NCI-H2081 treated with DMSO at 0.1 percent for 48 hours (cell line): ENCODE data around the gene UBTF.

Experiments
- DNase-seq: peaks from one replicate; lab custom pipeline; 2025; lab: John Stamatoyannopoulos, UW

Gene UBTF

DNA sequence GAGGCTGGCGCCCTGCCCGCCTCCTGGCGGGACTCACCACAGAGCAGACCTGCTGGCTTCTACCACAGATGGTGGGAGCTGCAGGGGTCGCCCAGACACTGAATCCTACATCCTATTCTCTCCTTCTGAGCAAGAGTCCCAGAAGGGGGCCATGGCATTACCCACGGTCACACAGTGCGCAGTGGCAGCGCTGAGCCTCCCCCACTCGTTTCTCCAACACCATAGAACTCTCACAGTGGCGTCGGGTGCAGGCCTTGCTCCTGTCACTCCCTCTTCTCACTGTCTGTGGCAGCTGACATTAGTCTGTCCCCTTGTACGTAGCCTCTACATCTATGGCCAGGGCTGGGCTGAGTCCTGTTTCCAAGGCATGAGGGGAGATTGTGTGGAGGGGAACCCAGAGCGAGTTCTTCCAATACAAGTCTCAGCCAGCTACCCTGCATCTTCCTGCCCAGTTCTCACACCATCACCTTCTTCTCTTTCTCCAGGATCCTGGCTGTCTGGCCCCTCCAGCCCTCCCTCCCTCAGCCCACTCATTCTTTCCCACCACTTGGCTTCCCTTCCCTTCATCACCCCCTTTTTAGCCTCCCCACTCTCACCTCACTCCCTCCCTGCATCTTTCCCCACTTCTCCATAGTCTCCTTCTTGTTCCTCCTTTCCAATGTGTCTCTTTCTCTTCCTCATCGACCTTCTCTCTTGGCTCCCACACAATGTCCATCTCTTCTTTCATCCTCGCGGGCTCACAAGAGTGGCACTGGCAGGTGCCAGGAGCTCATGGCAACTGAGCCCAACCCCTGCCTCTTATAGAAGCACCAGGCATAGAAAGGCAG lies 5.9 kb downstream of the UBTF start:
- no peak for DNase-seq

DNA sequence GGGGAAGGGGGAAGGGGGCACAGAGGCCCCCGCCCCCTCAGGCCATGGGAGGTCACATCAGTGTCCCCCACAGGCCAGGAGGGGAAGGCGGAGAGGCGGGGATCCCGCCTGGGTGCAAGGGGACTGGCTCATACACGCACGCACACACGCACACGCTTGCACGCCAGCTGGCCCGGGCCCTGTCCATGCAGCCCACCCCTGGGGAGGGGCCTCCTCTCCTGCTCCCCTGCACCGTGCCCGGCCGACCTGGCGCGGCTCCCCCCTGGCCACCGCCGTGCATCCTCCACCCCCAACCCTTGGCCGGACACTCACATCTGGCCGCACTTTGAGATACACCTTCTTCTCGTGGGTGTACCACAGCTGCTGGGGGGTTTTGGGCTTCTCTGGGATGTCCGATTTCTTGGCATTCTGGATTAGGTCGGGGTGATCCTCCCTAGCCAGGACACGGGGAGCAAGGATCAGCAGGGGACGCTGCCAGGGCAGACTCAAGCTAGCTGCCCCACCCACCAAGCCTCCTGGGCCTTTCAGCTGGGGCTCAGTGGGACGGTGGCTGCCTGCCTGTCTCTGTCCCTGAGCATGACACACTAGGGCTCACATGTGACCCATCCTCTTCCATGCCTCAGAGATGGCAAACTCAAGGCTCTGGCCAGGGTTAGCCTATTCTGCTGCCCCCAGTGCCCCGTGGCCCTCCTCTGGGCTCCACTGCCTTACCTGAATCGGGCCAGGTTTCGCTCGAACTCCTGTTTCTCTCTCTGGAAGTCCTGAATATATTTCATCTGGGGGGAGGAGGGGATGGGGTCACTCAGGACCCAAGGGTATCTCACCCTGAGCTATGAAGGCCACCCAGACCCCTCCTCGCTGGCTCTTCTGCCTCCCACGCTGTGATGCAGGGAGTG lies 6.7 kb downstream of the UBTF start:
- no peak for DNase-seq

DNA sequence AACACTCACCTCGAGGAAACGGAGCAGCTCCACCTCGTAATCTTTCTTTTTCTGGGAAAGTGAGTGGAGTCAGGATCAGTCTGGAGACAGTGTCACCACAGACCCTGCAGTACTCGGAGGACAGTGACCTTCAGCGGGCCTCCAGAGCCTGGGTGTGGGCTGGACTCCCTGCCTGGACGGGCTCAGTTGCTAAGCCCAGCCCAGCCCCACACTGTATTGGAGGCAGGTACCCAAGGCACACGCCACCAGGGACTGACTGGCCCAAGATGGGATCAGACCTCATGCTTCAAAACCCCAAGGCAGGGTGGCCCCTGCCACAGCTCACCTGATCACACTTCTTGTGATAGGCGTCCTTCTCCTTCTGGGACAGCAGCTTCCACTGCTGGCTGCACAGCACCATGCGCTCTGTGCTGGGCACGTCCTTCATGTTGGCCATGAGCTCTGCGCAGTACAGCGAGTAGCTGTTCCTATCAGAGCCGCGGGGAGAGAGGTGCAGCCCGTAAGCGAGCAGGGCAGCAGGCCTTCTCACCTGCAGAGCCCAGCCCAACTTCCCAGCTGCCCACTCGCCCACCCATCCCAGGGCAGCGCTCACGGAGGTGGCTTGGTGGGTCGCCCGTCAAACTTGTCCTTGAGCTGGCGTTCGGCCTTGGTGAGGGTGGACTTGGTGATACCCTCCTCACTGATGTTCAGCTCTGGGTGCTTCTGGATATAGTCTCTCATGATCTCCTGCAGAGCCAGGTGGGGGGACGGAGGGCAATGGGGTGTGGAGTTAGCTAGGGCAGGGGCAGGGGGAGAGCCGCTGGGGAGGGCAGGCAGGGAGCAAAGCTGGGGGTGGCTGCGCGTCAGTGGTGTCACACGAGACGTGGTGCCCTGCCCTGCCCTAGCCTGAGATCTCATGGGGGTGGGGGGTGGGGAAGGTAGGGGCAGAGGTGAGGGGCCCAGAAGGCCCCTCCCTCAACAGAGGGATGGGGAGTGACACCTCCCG lies 7.9 kb downstream of the UBTF start:
- DNase-seq, result no peak

DNA sequence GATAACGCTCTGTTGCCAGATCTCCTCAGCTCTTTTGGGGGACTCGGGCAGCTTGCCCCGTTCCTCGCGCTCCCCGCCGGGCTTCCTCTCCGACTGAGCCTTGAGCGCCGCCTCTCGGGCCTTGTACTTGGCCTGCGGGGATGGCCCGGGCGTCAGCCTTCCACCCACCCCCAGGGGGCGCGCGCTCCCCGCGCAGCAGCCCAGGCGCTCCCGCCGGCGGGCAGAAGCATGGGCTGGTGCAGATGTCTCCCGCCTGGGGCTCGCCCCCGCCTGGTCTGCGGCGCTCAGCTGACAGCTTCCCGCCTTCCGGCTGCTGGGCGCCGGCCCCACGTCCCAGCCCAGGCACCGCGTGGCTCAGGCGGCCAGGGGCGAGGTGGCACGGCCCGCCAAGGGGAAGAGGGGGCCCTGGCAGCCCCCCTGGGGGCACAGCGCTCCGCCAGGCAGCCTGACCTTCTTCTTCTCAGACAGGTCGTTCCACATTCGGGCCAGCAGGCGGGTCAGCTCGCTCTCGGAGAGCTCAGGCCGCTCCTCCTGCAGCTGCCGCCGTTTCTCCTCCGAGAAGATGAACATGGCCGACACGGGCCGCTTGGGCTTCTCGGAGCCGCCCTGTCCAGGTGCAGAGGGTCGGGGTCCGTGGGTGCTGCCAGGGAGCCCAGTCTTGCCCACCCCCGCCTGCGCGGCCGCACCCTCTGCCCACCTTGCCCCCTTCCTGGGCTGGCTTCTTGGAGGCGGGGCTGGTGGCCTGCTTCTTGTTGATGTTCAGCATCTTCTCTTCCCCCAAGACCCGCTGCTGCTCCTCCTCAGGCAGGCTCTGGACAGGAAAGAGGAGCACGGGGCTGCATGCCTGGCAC lies 8.9 kb downstream of the UBTF start:
- peak; percentile 27 for DNase-seq

DNA sequence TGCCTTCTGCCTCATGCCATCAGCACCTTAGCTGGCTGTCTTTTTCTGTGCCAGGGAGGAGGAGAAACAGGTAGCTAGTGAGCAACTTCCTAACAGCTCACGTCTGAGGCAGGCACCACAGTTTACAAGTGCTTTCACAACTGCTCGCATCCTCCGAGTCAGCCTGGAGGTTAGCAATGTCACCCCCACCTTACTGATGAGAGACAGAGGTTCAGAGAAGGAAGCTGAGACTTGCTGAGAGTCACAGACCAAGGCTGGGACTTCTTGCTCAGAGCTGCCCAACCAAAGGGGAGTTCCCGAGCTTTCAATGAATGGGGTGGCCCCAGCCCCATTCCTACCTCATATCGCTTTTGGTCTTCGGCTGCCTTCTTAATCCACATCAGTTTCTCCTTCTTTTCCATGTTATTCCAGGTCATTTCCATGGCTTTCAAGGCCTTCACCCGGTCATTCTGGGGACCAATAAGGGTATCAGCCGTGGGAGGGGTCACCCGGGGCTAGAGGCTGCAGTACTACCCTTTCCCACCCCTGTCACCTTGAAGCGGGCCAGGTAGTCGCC lies 9.6 kb downstream of the UBTF start:
- no peak for DNase-seq

DNA sequence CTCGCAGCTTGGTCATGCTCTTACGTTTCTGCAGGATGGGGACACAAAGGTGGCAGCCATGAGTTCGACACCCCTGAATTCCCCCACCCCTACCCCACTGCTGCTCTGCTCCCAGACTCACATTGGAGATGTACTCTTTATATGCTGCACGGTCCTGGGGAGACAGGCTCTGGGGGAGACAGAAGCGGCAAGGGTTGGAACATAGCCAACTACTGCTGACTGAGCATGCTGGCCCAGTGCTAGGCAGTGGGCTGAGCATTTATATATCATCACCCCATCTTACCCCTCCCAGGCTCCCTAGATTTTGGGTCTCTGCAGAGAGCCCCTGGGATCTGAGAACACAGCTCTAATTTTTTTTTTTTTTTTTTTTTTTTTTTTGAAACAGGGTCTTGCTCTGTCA lies 11.7 kb downstream of the UBTF start:
- no peak for DNase-seq

DNA sequence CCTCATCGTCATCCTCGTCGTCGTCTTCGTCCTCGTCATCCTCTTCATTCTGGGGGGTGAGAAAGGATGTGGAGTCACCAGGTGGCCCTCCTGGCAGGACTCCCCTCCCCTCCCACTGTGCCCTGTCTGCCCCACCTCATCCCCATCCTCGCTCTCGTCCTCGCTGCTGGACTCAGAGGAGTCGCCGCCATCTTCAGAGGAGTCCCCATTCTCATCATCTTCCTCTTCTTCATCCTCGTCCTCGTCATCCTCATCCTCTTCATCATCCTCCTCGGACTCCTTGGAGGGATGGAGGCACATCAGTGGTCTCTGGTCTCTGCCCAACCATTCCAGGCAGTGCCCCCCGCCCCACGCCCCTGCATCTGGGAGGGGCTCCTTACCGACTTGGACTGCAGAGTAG lies 12.2 kb downstream of the UBTF start:
- DNase-seq, result no peak

DNA sequence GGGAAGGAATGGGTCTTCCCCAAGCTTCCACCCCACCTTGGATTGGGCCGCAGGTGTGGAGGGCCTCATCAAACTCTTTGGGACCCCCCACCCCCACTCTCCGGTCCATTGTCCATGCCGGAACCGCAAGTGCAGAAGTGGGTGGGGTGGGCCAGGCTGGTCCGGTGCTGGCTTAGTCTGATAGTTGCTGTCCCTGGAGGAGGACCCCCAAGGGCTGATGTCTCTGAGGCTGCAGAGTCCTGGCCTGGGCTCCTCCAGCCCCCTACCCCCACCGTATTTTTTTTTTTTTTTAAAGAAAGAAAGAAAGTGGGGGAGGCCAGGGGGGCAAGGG lies 12.7 kb downstream of the UBTF start:
- DNase-seq, result no peak

DNA sequence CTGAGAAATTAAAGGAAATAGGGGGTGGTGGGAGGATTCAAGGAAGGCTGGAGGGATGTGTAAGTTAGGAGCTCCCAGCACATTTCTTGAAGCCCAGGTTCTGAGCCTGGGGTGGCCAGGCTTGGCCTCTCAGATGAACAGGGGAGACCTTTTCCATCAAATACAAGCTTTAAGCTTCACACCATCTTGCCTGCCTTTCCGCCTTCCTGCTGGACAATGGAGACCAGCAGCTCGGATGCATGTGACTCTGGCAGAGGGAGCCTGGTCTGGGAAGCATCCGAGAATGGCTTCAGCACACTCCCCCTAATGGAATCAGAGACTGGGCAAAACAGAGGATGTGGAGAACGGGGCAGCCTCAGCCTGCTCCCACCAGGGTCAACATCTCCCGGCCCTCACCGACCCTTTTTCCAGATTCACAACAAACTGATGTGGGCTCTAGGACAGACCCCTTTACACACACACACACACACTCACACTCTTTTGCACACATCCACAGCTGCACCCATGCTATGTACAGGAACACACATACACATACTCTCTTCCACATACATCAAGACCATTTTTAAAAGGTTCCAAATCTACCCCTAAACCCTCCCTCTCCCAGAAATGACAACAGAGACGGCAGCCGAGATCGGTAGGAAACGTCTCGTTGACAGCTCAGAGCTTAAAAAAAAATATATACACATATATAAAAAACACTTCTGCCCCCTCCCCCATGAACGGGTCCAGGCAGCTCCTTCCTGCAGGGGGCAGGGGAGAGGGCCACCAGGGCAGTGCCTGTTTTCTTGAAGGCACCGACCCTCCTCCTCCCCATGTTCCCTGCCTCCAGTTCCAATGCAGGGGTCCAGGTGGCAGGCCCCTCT lies 13.3 kb downstream of the UBTF start:
- DNase-seq, result no peak

DNA sequence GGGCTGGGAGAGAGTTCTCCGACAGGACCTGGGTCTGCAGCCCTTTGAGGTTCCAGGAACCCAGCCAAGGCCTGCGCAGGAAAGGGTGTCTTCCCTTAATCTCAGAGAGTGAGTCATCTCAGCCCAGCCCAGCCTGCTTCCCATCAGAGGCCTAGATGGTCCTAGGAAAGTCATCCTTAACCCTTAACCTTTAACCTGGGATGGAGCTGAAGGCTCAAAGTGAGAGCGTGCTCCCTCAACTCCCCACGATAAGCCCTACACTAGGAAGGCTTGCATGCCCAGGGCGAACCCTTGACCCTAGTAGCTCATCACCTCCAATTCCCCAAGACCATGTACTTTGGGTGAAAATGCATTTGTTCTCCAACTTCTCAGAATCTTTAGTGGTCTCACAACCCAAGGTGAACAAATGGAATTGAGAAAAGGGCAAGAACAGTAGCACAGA lies 15.0 kb downstream of the UBTF start:
- DNase-seq, result no peak

DNA sequence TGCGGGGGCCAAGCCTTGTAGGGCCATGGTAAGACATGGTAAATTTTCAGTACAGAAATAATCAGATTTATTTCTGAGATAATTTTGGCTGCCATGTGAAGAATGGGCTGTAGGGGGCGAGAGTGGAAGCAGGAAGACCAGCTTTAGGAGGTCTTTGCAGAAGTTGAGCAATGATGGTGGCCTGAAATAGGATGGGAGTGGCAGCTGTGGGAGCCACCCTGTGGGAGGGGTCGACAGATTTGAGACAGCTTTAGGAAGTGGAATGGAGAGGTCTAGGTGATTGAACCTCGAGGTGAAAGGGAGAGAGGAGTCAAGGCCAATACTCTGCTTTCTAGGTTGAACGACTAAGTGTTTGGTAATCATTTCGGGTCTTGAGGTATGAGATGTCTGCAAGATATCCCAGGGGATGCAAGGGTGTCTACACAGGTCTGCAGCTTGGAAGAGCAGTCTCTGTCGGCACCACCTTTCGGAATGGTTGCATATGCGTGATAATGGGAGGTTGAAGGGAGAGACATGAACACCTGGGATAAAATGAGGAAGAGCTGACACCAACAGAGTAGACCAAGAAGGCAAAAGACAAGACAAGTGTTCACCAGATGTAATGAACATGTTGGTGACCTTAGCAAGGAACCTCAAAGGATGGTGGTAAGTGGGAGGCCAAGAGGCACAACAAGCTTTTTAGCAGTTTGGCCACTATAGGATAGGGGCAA lies 15.6 kb downstream of the UBTF start:
- DNase-seq, result no peak

DNA sequence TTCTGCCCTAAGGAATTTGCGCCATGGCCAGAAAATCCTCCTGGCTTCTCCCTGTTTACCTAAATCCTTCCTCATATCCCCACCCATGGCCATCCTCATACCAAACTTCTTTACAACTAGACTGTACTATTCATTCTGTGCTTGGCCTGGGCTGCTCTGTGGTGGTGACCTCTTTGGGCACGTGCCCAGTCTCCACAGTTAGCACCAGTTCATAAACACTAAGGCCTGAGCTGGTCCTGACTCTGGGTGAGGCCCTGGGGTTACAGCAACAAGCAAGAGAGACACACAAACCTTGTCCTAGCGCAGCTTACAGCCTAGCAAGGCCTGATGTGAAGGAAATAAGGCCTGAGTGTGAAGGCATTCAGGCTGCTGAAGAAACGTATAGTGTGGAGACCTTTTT lies 16.7 kb downstream of the UBTF start:
- no peak for DNase-seq

DNA sequence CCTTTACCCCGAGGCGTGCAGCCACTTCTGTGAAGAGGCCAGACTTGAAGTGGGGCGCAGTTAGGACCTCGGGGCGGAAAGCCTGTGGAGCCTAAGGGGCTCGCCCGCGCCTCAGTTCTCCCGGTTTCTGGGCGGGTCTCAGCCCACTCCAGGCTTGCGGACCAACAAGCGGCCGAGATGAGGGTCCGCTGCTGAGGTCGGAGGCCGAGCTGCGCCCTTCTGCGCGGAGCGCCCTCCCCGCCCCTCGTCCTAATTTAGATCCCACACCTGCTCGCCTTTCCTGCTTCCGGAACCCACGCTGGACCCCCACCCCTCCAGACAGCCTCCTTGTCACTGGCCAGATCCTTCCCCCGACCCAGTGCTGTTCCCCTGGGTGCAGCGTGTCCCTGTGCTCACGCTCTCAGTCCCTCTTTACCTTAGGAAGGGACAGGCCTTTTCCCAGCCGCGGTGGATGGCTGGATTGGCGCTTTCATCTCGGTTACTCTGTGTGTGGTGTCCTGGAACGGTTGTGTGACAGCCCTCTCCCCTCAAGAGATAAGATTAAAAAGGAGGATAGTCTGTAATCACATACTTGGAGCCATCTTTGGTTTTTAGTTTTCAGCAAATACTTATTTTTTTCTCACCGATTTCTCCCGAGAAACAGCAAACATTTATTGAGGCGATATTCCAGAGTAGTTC lies 18.9 kb downstream of the UBTF start:
- DNase-seq, result no peak

DNA sequence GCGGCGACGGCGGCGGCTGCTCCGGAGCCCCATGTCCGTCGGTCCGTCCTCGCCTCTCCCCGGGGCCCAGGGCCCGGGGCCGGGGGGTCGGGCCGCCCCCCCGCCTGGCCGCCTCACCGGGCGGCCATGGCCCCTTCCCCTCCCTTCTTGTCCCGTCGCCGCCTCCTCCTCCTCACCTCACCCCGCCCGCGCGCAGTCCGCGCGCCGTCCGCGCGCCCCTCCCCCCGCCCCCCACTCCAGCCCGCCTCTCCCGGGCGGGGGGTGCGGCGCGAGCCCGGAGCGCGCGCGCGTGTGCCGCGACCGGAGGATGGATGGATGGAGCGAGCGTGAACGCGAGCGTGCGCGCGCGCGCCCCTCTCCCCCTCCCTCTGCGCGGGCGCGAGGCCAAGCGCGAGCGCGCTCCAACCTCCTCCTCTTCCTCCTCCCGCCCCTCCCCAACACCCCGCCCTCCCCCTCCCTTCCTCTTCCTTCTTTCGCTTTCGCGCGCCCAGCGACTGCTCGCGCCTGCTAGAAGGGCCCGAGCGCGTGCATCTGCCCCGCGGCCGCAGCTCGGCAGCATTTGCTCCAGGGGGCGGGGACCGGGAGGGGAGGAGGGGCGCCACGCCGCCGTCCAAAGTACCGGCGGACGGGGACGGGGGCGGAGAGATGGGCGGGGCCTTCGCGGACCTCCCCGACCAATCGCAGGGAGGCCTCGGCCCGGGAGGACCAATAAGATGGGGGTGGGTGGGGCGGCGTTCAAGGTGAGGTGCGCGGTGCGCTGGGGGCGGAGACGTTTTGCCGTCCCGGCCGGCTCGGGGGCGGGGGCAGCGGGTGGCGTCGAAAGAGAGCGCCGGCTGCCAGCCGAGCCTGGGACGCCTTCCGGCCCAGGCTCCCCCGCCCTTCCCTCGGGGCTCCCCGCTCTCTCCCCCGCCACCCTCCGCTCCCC lies 19.7 kb downstream of the UBTF start, which contains the start of gene ATXN7L3:
Gene ATXN7L3, minus strand, starts transcription at position 332 of the 925 bp plus-strand sequence. CDS start 1,814 bp downstream, outside the sequence.
- DNase-seq, result peak; percentile 88

DNA sequence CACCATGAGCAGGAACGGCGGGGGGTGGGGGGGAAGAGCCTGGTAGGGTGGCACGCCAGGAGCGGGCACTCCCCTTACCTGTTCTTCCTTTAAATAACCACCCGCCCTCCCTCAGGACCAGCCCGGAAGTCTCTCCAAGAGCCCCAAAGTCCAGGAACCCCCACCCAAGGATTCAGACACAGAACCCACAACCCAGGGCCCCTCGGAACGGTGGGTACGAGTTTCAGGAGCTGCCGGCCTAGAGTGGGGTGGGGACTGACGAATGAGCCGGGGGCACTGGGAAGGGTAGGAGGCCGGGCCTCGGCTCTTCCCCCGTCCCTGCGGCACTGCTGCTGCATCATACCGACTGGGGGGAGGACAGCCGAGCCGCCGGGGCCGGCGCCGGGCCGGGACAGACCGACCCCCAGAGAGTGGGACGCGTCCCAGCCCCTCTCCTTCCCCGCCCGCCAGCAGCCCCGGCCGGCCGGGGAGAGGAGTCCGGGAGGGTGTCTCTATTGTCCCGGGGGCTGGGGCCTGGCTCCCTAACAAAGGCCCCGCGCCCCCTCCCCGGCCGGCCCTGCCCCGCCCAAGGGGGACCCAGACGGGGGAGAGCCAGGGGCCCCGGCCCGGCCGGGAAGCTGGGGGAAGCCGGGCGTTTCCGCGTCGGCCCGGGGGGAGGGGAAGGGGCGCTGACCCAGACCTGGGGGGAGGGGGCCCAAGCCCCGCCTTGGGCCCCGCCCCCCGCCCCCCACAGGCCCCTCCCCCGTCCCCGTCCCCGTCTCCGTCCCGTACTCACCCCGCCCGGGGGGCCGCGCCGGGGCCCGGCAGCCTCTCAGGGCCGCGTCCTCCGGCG lies 20.5 kb downstream of the UBTF start:
- DNase-seq, result no peak

DNA sequence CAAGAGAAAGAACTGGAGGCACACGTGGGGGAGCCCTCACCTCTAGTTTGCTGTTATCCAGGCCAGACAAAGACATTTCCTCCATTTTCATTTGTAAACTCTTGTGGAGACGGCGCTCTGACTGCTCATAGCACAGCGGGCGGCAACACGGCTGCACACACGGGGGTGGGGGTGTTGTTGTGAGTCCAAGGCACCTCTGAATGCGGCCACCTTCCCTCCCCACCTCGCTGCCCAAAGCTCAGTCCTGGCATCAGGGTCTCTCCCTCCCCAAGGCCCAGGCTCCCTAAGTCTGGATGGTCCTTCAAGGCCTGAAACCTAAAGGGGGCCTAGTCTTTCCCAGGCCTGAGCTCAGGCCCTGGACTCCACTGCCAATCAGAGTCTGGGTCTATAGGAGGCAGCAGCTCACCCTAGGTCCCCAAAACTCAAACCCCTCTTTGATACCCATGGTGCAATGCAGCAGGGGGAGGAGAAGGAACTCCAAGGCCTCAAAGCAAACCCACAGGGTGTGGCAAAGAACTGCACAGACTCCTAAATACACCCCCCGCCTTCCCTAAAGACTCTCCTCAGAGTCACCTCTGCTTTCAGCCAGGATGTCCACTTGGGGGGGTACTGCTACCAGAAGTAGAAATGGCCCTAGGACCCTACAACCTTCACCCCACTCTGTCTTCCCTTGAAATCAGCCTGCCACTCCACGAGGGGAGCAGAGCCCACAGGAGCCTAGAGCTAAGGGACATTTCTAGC lies 21.3 kb downstream of the UBTF start:
- no peak for DNase-seq
